ENCODE data around the gene GOSR1.

DNA sequence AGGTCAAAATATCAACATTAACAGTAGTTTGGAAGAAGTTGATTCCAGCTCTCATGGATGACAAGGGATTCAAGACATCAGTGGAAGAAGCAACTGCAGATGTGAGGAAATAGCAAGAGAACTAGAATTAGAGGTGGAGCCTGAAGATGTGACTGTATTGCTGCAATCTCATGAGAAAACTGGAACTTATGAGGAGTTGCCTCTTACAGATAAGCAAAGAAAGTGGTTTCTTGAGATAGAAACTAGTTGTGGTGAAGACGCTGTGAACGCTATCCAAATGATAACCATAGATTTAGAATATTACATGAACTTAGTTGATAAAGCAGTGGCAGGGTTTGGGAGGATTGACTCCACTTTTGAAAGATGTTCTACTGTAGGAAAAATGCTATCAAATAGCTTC lies 67.8 kb downstream of the GOSR1 start:
- TF ChIP-seq POLR2AphosphoS5 (IDR thresholded peaks at IDR 0.05) (no peak), POLR2A (IDR thresholded peaks at IDR 0.05) (no peak)
- TF ChIP-seq, protein P1, sequence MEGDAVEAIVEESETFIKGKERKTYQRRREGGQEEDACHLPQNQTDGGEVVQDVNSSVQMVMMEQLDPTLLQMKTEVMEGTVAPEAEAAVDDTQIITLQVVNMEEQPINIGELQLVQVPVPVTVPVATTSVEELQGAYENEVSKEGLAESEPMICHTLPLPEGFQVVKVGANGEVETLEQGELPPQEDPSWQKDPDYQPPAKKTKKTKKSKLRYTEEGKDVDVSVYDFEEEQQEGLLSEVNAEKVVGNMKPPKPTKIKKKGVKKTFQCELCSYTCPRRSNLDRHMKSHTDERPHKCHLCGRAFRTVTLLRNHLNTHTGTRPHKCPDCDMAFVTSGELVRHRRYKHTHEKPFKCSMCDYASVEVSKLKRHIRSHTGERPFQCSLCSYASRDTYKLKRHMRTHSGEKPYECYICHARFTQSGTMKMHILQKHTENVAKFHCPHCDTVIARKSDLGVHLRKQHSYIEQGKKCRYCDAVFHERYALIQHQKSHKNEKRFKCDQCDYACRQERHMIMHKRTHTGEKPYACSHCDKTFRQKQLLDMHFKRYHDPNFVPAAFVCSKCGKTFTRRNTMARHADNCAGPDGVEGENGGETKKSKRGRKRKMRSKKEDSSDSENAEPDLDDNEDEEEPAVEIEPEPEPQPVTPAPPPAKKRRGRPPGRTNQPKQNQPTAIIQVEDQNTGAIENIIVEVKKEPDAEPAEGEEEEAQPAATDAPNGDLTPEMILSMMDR (IDR thresholded peaks at IDR 0.05), result no peak

Measured in prostate gland (tissue), 2 donors.